GM12892 (cell line): Measurements from ENCODE around the gene CCDC152.

Experiments used
- POLR2A ChIP-seq: IDR thresholded peaks from 2 replicates; pipeline ENCODE4 v1.6.1; 2011; ENCODE audit warnings: low read depth, low read length, control low read depth
- TAF1 ChIP-seq: IDR thresholded peaks from 2 replicates; pipeline ENCODE4 v1.6.1; 2011; ENCODE audit warnings: low read depth, mild to moderate bottlenecking, control low read depth, low read length, borderline replicate concordance

- TF ChIP-seq TAF1 = no peak
- no peak for TF ChIP-seq POLR2A
Observed at GRCh38 chr5:42759456-42759855, 2.8 kb downstream of the CCDC152 start.
